GM12878 (cell line): Measurements from ENCODE around the gene RNF152. TPM values are rescaled to one million over a fixed set of nuclear protein-coding genes. Genes with fewer than 3 reads are reported as not detected.

Experiments used
- ATAC-seq: fragments of 200-7000 bp; cut with Tn5 transposase; 3 replicates; pipeline ENCODE4 v1.9.1; 2020; ENCODE audit warnings: mild to moderate bottlenecking, moderate library complexity
- BruUV-seq: library from RNA; stranded (reverse); fragments of 400-500 nt; replicated peaks from 2 replicates; lab custom pipeline; 2021; lab: Mats Ljungman, UMichigan
- CTCF ChIA-PET: fragments of 300-600 bp; sonication (Branson Sonifier 250); formaldehyde crosslinking; extraction: SDS; loops from one replicate; lab custom pipeline; 2021; ENCODE audit warnings: inconsistent platforms; lab: Yijun Ruan, JAX
- POLR2A ChIA-PET: fragments of 350-600 bp; formaldehyde crosslinking; extraction: SDS; loops from one replicate; lab custom pipeline; 2021; ENCODE audit warnings: inconsistent platforms; lab: Charles Lee
- RAD21 ChIA-PET: fragments of 300-600 bp; sonication (Branson Sonifier 250); formaldehyde crosslinking; loops from one replicate; lab custom pipeline; 2023; ENCODE audit warnings: antibody characterized with exemption; ENCODE audit not compliant: unreplicated experiment; lab: Charles Lee
- SMC1A ChIA-PET: fragments of 300-600 bp; sonication (Branson Sonifier 250); formaldehyde crosslinking; loops from one replicate; lab custom pipeline; 2023; ENCODE audit not compliant: unreplicated experiment, uncharacterized antibody; lab: Charles Lee
- DNase-seq: peaks from one replicate; pipeline ENCODE4 v3.0.0-alpha.2; 2011; ENCODE audit warnings: low read depth, low spot score
- FAIRE-seq: peaks from 3 replicates; lab custom pipeline; 2011; peaks lifted over from hg19 to GRCh38; lab: Jason Lieb, UNC
- H2AFZ ChIP-seq: 2 replicates; pipeline ENCODE4 v1.6.0; 2011; ENCODE audit warnings: low read depth, low read length, control low read depth; ENCODE audit not compliant: control insufficient read depth
- H3K27ac ChIP-seq: 2 replicates; pipeline ENCODE4 v1.5.1; 2011; ENCODE audit warnings: control low read depth; ENCODE audit not compliant: control insufficient read depth, insufficient read depth
- H3K27me3 ChIP-seq, 2 experiments: replicated peaks in 1 of 2; 2 replicates each; pipeline versions ENCODE4 v1.6.0 to v1.6.1; 2011; ENCODE audit warnings: low read length in 1 of 2; ENCODE audit not compliant: control insufficient read depth in 2 of 2, insufficient read depth in 2 of 2
- H3K36me3 ChIP-seq, 2 experiments: 2 replicates each; pipeline ENCODE4 v1.5.1; 2011; ENCODE audit warnings: low read length in 1 of 2; ENCODE audit not compliant: control insufficient read depth in 2 of 2, insufficient read depth in 2 of 2
- H3K4me1 ChIP-seq: 2 replicates; pipeline ENCODE4 v1.6.1; 2011; ENCODE audit warnings: mild to moderate bottlenecking, low read length, moderate library complexity, mixed read lengths; ENCODE audit not compliant: control insufficient read depth, insufficient read depth
- H3K4me2 ChIP-seq: 2 replicates; pipeline ENCODE4 v1.6.0; 2011; ENCODE audit warnings: control low read depth; ENCODE audit not compliant: control insufficient read depth, insufficient read depth
- H3K4me3 ChIP-seq: fragments of 200-600 bp; sonication (generic); 2 replicates; pipeline ENCODE4 v1.5.1; 2016
- H3K79me2 ChIP-seq: 2 replicates; pipeline ENCODE4 v1.6.0; 2011; ENCODE audit warnings: low read length; ENCODE audit not compliant: control insufficient read depth, insufficient read depth
- H3K9ac ChIP-seq: 2 replicates; pipeline ENCODE4 v1.8.0; 2011; ENCODE audit warnings: low read length, control low read depth, mixed read lengths; ENCODE audit not compliant: control insufficient read depth, insufficient read depth
- H3K9me3 ChIP-seq: replicated peaks from 3 replicates; pipeline ENCODE4 v1.5.1; 2011; ENCODE audit warnings: mild to moderate bottlenecking, low read length; ENCODE audit not compliant: control insufficient read depth, insufficient read depth
- H4K20me1 ChIP-seq: 2 replicates; pipeline ENCODE4 v1.6.0; 2011; ENCODE audit not compliant: control insufficient read depth, insufficient read depth
- ATF2 ChIP-seq: IDR thresholded peaks from 2 replicates; pipeline ENCODE4 v1.6.1; 2012; ENCODE audit warnings: low read length, inconsistent platforms
- CBX5 ChIP-seq: sonication (generic); IDR thresholded peaks from 2 replicates; pipeline ENCODE4 v1.6.1; 2016; ENCODE audit warnings: low read depth, moderate library complexity, mild to moderate bottlenecking, inconsistent platforms
- ESRRA ChIP-seq: IDR thresholded peaks from 2 replicates; pipeline ENCODE4 v1.6.1; 2012; ENCODE audit warnings: mild to moderate bottlenecking, low read length, improper control_type of control experiment
- HDAC2 ChIP-seq: fragments of 200-600 bp; sonication (generic); IDR thresholded peaks from 2 replicates; pipeline ENCODE4 v1.6.1; 2017
- HDGF ChIP-seq: fragments of 450-650 bp; IDR thresholded peaks from 2 replicates; pipeline ENCODE4 v1.6.1; 2016; ENCODE audit warnings: antibody characterized with exemption
- KDM1A ChIP-seq: fragments of 200-600 bp; sonication (generic); IDR thresholded peaks from 2 replicates; pipeline ENCODE4 v1.6.1; 2016; ENCODE audit warnings: borderline replicate concordance
- MAX ChIP-seq: IDR thresholded peaks from 2 replicates; pipeline ENCODE4 v1.6.1; 2012; ENCODE audit warnings: low read depth, low read length, improper control_type of control experiment
- MTA2 ChIP-seq: fragments of 450-650 bp; IDR thresholded peaks from 2 replicates; pipeline ENCODE4 v1.6.1; 2016; ENCODE audit warnings: low read depth, mild to moderate bottlenecking, moderate library complexity
- MYB ChIP-seq: fragments of 150-350 bp; IDR thresholded peaks from 2 replicates; pipeline ENCODE4 v1.6.1; 2014; ENCODE audit warnings: mild to moderate bottlenecking, low read depth, low read length, borderline replicate concordance
- MYC ChIP-seq: IDR thresholded peaks from 2 replicates; pipeline ENCODE4 v1.6.1; 2011; ENCODE audit warnings: mild to moderate bottlenecking, low read length, moderate library complexity, inconsistent platforms; ENCODE audit not compliant: insufficient read depth, insufficient replicate concordance, insufficient read length, severe bottlenecking
- PAX5 ChIP-seq: IDR thresholded peaks from 2 replicates; pipeline ENCODE4 v1.6.1; 2011; ENCODE audit warnings: low read depth, low read length, borderline replicate concordance
- PML ChIP-seq: IDR thresholded peaks from 2 replicates; pipeline ENCODE4 v1.6.1; 2012; ENCODE audit warnings: low read length, inconsistent platforms
- RCOR1 ChIP-seq: conservative IDR thresholded peaks from 2 replicates; pipeline ENCODE4 v1.6.1; 2012; ENCODE audit warnings: low read depth, low read length, improper control_type of control experiment
- RELA ChIP-seq: fragments of 450-650 bp; IDR thresholded peaks from 2 replicates; pipeline ENCODE4 v1.8.0; 2014; ENCODE audit warnings: borderline replicate concordance; ENCODE audit not compliant: partially characterized antibody
- SIN3A ChIP-seq: IDR thresholded peaks from 2 replicates; pipeline ENCODE4 v1.6.1; 2012; ENCODE audit warnings: low read depth, low read length, improper control_type of control experiment
- SMAD1 ChIP-seq: fragments of 450-650 bp; IDR thresholded peaks from 2 replicates; pipeline ENCODE4 v1.6.1; 2018; ENCODE audit warnings: mild to moderate bottlenecking, low read depth; ENCODE audit not compliant: partially characterized antibody
- SREBF2 ChIP-seq: IDR thresholded peaks from 2 replicates; pipeline ENCODE4 v1.6.1; 2012; ENCODE audit warnings: mild to moderate bottlenecking, low read length
- TAF1 ChIP-seq: IDR thresholded peaks from 2 replicates; pipeline ENCODE4 v1.6.1; 2011; ENCODE audit warnings: mild to moderate bottlenecking, low read depth, low read length, borderline replicate concordance
- TBL1XR1 ChIP-seq: IDR thresholded peaks from 2 replicates; pipeline ENCODE4 v1.6.1; 2012; ENCODE audit warnings: low read depth, low read length, improper control_type of control experiment
- TCF7 ChIP-seq: IDR thresholded peaks from 2 replicates; pipeline ENCODE4 v1.6.1; 2014; ENCODE audit warnings: antibody characterized with exemption, borderline replicate concordance
- WRNIP1 ChIP-seq: IDR thresholded peaks from 2 replicates; pipeline ENCODE4 v1.6.1; 2011; ENCODE audit warnings: low read depth, low read length, improper control_type of control experiment, borderline replicate concordance
- ZNF24 ChIP-seq: fragments of 450-650 bp; IDR thresholded peaks from 2 replicates; pipeline ENCODE4 v1.6.1; 2017; ENCODE audit warnings: antibody characterized with exemption, mild to moderate bottlenecking
- WGBS: methylation state at CpG from one replicate; pipeline ENCODE4 v1.1.6; 2016; ENCODE audit warnings: low lambda C conversion rate; ENCODE audit not compliant: insufficient replicate concordance, insufficient coverage; ENCODE audit errors: missing lambda C conversion rate; 5-methylcytosine and 5-hydroxymethylcytosine counted together
- in situ Hi-C: fragments of 300-500 bp; cut with MboI; formaldehyde crosslinking; loops from 9 replicates; pipeline ENCODE4 v1.14.3; 2018; ENCODE audit warnings: mixed read lengths
- intact Hi-C: fragments of 100-400 bp; cut with micrococcal nuclease; formaldehyde crosslinking; loops from one replicate; pipeline ENCODE4 v1.14.2; 2022; ENCODE audit not compliant: unreplicated experiment
- polyA plus RNA-seq, 11 experiments: library from polyadenylated mRNA; depleted of rRNA in 4 of 11; unstranded in 6 of 11; stranded (reverse) in 5 of 11; fragments of >200 nt; fragmentation: Nextera tagmentation in 4 of 11; fragmentation: Illumina TruSeq in 1 of 11; extraction: Ambion mirVana in 4 of 11; extraction: Trizol in 1 of 11; gene quantifications; 1 replicate in 1 of 11; 2 replicates in 10 of 11; pipeline versions ENCODE4 v1.2.1 to v1.2.3, GENCODE V29; 2011 to 2016; ENCODE audit warnings: inconsistent platforms in 2 of 11, missing spikeins in 2 of 11, low read depth in 1 of 11
- total RNA-seq, 4 experiments: library from RNA; depleted of rRNA in 3 of 4; stranded (reverse); fragments of >200 nt in 3 of 4; fragmentation: Illumina TruSeq in 1 of 4; extraction: Trizol in 1 of 4; gene quantifications; 2 replicates each; pipeline versions ENCODE4 v1.2.1 to v1.2.3, GENCODE V29; 2013 to 2021

Gene RNF152
- total and polyA plus RNA-seq, 10 of the 15 experiments (the other 5 are each of a cell fraction or from before 2014, with no cell fraction given), result under 0.01 to 0.07 (median 0.03) TPM; not detected in 7

GRCh38 chr18:61912476-61912875 lies 19.7 kb upstream of the RNF152 start:
- no peaks in the 10 kb centered on the region for H3K9me3 ChIP-seq
- DNase-seq, result no peak
- no peaks in the 10 kb centered on the region for H4K20me1 ChIP-seq
- intact Hi-C loops, result no loop called here
- H3K79me2 ChIP-seq, result no peaks in the 10 kb centered on the region
- H3K27me3 ChIP-seq, result peaks cover 0 to 2% of the 10 kb centered on the region in 2 experiments; a peak in 3 of 4 replicates
- H3K36me3 ChIP-seq, result no peaks in the 10 kb centered on the region
- FAIRE-seq, result no peak
- BruUV-seq, result no TSS peak
- no peak for TF ChIP-seq SMAD1
- no peak for TF ChIP-seq MYC
- no peak for TF ChIP-seq PML
- TF ChIP-seq PAX5, result no peak
- no peak for TF ChIP-seq RELA
- TF ChIP-seq KDM1A, result no peak
- TF ChIP-seq ESRRA, result no peak
- TF ChIP-seq CBX5, result no peak
- TF ChIP-seq ZNF24, result no peak
- ChIA-PET CTCF (no interaction called here), RAD21 (no interaction called here), POLR2A (no interaction called here), SMC1A (no interaction called here)
- no peak overlapping the region for H3K4me2 ChIP-seq
- in situ Hi-C loops, result no loop called here
- no peak overlapping the region for H3K9ac ChIP-seq
- no peak overlapping the region for H3K27ac ChIP-seq
- WGBS, result 33% methylated on average over 3 of the region's 3 CpGs
- ATAC-seq, result no peak
- no peak overlapping the region for H2AFZ ChIP-seq
- H3K4me1 ChIP-seq, result no peaks in the 10 kb centered on the region
- no peak overlapping the region for H3K4me3 ChIP-seq

GRCh38 chr18:61910101-61910500 lies 17.3 kb upstream of the RNF152 start:
- POLR2A ChIA-PET, result no interaction called here
- TF ChIP-seq TAF1 (no peak), ATF2 (no peak), RCOR1 (no peak), HDGF (no peak), MAX (no peak), WRNIP1 (no peak), MYB (no peak), MTA2 (no peak), HDAC2 (no peak), PAX5 (no peak), SIN3A (no peak), SREBF2 (no peak), TBL1XR1 (no peak), TCF7 (no peak)

More at GRCh38 chr18:61910101-61910500, 17.3 kb upstream of the RNF152 start:
- peaks cover 0 to 5% of the 10 kb centered on the region in 2 experiments for H3K27me3 ChIP-seq
- in situ Hi-C loops (no loop called here), intact Hi-C loops (no loop called here)
- no peak overlapping the region for H3K4me3 ChIP-seq
- ChIA-PET CTCF (interaction anchor here (1.1 kb wide), 1 partner anchor 328 kb away, joined by 3 read pairs; no protein-coding TSS in a partner anchor), RAD21 (no interaction called here), SMC1A (interaction anchor here (0.5 kb wide), 1 partner anchor 223 kb away, joined by 3 read pairs; no protein-coding TSS in a partner anchor)
- H3K36me3 ChIP-seq, result no peaks in the 10 kb centered on the region
- ATAC-seq (no peak), FAIRE-seq (no peak), DNase-seq (no peak)
- no peaks in the 10 kb centered on the region for H4K20me1 ChIP-seq
- H3K9ac ChIP-seq, result no peak overlapping the region
- H3K4me2 ChIP-seq, result no peak overlapping the region
- H3K4me1 ChIP-seq, result no peaks in the 10 kb centered on the region
- BruUV-seq, result no TSS peak
- H2AFZ ChIP-seq, result no peak overlapping the region
- H3K9me3 ChIP-seq, result no peaks in the 10 kb centered on the region
- no peaks in the 10 kb centered on the region for H3K79me2 ChIP-seq
- H3K27ac ChIP-seq, result no peak overlapping the region
